Endodermal cell (in vitro differentiated cells): ENCODE measurements around the gene PLCG2. TPM values are rescaled to one million over a fixed set of nuclear protein-coding genes. Genes with fewer than 3 reads are reported as not detected.

ENCODE experiments used
- DNase-seq: peaks from one replicate; pipeline ENCODE4 v3.0.0-alpha.2; 2017
- H3K27ac ChIP-seq: 2 replicates; pipeline ENCODE4 v1.5.1; 2013; ENCODE audit warnings: mild to moderate bottlenecking, low read depth, low read length, moderate library complexity
- H3K27me3 ChIP-seq: 2 replicates; pipeline ENCODE4 v1.6.1; 2013; ENCODE audit warnings: mild to moderate bottlenecking, low read length, moderate library complexity; ENCODE audit not compliant: insufficient read depth, control insufficient read depth, poor library complexity, severe bottlenecking
- H3K36me3 ChIP-seq: 2 replicates; pipeline ENCODE4 v1.7.0; 2013; ENCODE audit warnings: mild to moderate bottlenecking, low read length, moderate library complexity; ENCODE audit not compliant: control insufficient read depth, insufficient read depth
- H3K4me1 ChIP-seq: one replicate; pipeline ENCODE4 v1.7.0; 2013; ENCODE audit warnings: low read length; ENCODE audit not compliant: control insufficient read depth, insufficient read depth
- H3K4me3 ChIP-seq: 2 replicates; pipeline ENCODE4 v1.5.1; 2013; ENCODE audit warnings: mild to moderate bottlenecking, low read length, moderate library complexity
- H3K9ac ChIP-seq: 2 replicates; pipeline ENCODE4 v1.6.1; 2013; ENCODE audit warnings: mild to moderate bottlenecking, low read length, moderate library complexity; ENCODE audit not compliant: poor library complexity, severe bottlenecking; ENCODE audit errors: extremely low read depth
- H3K9me3 ChIP-seq: 2 replicates; pipeline ENCODE4 v1.6.1; 2013; ENCODE audit warnings: mild to moderate bottlenecking, low read length, moderate library complexity; ENCODE audit not compliant: control insufficient read depth
- H3K27ac Mint-ChIP-seq: 2 replicates; pipeline ENCODE4 v1.8.0; 2020; ENCODE audit warnings: mixed read lengths
- H3K27me3 Mint-ChIP-seq: 2 replicates; pipeline ENCODE4 v1.8.0; 2021; ENCODE audit warnings: mild to moderate bottlenecking, mixed read lengths; ENCODE audit not compliant: insufficient read depth
- H3K36me3 Mint-ChIP-seq: 2 replicates; pipeline ENCODE4 v1.8.0; 2020; ENCODE audit warnings: low read depth, mixed read lengths
- H3K4me1 Mint-ChIP-seq: 2 replicates; pipeline ENCODE4 v1.8.0; 2020; ENCODE audit warnings: mixed read lengths
- H3K4me3 Mint-ChIP-seq: 2 replicates; pipeline ENCODE4 v1.8.0; 2020; ENCODE audit warnings: mild to moderate bottlenecking, moderate library complexity, mixed read lengths
- H3K9me3 Mint-ChIP-seq: 2 replicates; pipeline ENCODE4 v1.8.0; 2020; ENCODE audit warnings: mild to moderate bottlenecking, mixed read lengths
- CTCF ChIP-seq: fragments of 200-600 bp; sonication (generic); conservative IDR thresholded peaks from 2 replicates; pipeline ENCODE4 v1.5.0; 2021; ENCODE audit warnings: antibody characterized with exemption, mild to moderate bottlenecking
- WGBS, 2 experiments: methylation state at CpG; one replicate each; pipeline versions ENCODE4 v1.1.5 to v1.1.7; 2013; ENCODE audit warnings: missing lambda C conversion rate in 2 of 2, mixed read lengths in 1 of 2; ENCODE audit not compliant: insufficient coverage in 1 of 2, insufficient read length in 1 of 2; 5-methylcytosine and 5-hydroxymethylcytosine counted together
- total RNA-seq, 2 donors: library from RNA; stranded (reverse); fragmentation: NEBNext Ultra II Directional in 1 of 2; extraction: Animal tissue kit (Norgen Biotek cat#: 25700) in 1 of 2; gene quantifications; 2 replicates in 1 of 2; 3 replicates in 1 of 2; pipeline ENCODE4 v1.2.1, GENCODE V29; 2021

Gene PLCG2
- total RNA-seq, 2 donors from 2014 or later, result 34.7 to 48.4 TPM

- TF ChIP-seq CTCF, result no peak
- WGBS, 2 experiments, result 93 to 96% methylated on average over 8 to 12 of the region's 12 CpGs
- Histone ChIP-seq H3K27ac (no peak overlapping the region), H3K36me3 (peaks cover 17% of the 10 kb centered on the region), H3K27me3 (no peaks in the 10 kb centered on the region), H3K9ac (no peak overlapping the region), H3K4me1 (peaks cover 5% of the 10 kb centered on the region), H3K9me3 (no peaks in the 10 kb centered on the region), H3K4me3 (no peak overlapping the region)
- H3K36me3 Mint-ChIP-seq, result peaks cover 38% of the 10 kb centered on the region
- H3K4me3 Mint-ChIP-seq, result no peak overlapping the region
- H3K27me3 Mint-ChIP-seq, result no peaks in the 10 kb centered on the region
- no peak overlapping the region for H3K27ac Mint-ChIP-seq
- no peaks in the 10 kb centered on the region for H3K9me3 Mint-ChIP-seq
- H3K4me1 Mint-ChIP-seq, result peaks cover 4% of the 10 kb centered on the region
- DNase-seq, result no peak
Measured at GRCh38 chr16:81921085-81921814, 142.2 kb downstream of the PLCG2 start.

- no peak overlapping the region for H3K4me3 Mint-ChIP-seq
- H3K4me3 ChIP-seq, result no peak overlapping the region
- no peaks in the 10 kb centered on the region for H3K27me3 ChIP-seq
- peaks cover 5% of the 10 kb centered on the region for H3K4me1 ChIP-seq
- H3K4me1 Mint-ChIP-seq, result peaks cover 4% of the 10 kb centered on the region
- no peak overlapping the region for H3K27ac Mint-ChIP-seq
- no peak overlapping the region for H3K27ac ChIP-seq
- TF ChIP-seq CTCF, result no peak
- no peaks in the 10 kb centered on the region for H3K9me3 ChIP-seq
- no peak for DNase-seq
- H3K36me3 Mint-ChIP-seq, result peaks cover 35% of the 10 kb centered on the region
- H3K36me3 ChIP-seq, result peaks cover 17% of the 10 kb centered on the region
- no peaks in the 10 kb centered on the region for H3K27me3 Mint-ChIP-seq
- no peaks in the 10 kb centered on the region for H3K9me3 Mint-ChIP-seq
- WGBS, 2 experiments, result 75 to 89% methylated on average over 1 to 5 of the region's 5 CpGs
- H3K9ac ChIP-seq, result no peak overlapping the region
Measured at GRCh38 chr16:81921843-81922584, 142.9 kb downstream of the PLCG2 start.

- Histone ChIP-seq H3K9me3 (no peaks in the 10 kb centered on the region), H3K27ac (no peak overlapping the region), H3K4me1 (peaks cover 5% of the 10 kb centered on the region), H3K36me3 (peaks cover 17% of the 10 kb centered on the region), H3K9ac (no peak overlapping the region), H3K4me3 (no peak overlapping the region), H3K27me3 (no peaks in the 10 kb centered on the region)
- Mint-ChIP-seq H3K9me3 (no peaks in the 10 kb centered on the region), H3K27me3 (no peaks in the 10 kb centered on the region), H3K27ac (peak overlapping the region; percentile 23), H3K36me3 (peaks cover 32% of the 10 kb centered on the region), H3K4me3 (no peak overlapping the region), H3K4me1 (peaks cover 4% of the 10 kb centered on the region)
- no peak for DNase-seq
- 80 to 83% methylated on average over 7 to 9 of the region's 9 CpGs for WGBS, 2 experiments
- TF ChIP-seq CTCF, result no peak
Measured at GRCh38 chr16:81923296-81923695, 144.2 kb downstream of the PLCG2 start.
